Measurements from ENCODE around the gene ATXN10.

DNA sequence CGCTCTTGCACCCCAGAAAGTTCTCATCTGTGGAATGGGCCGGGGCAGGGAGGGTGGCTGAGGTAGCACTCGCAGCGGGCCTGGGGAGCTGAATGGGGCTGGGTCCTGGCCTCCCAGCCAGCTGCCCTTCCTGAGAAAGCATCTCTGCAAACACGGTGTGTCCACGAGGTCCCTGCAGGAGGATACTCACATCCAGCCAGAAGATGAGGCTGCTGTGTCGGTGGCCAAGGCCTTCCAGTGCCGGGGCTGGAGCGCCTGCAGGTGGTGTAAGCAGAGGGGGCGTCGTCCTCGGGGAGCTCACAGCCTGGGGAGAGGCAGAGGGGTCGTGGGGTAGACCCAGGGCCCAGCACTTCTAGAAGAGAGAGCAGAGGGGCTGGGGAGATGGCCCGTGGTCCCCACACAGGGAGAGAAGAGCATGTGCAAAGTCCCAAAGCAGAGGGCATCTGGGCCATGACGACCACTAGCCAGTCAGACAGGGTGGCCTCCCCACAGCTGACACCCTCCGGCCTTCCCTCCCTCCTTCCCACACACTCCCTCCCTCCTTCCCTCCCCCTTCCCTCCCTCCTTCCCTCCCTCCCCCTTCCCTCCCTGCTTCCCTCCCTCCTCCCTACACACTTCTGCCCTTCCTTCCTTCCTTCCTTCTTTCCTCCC lies 207.4 kb downstream of the ATXN10 start:
- TF ChIP-seq, protein P1, sequence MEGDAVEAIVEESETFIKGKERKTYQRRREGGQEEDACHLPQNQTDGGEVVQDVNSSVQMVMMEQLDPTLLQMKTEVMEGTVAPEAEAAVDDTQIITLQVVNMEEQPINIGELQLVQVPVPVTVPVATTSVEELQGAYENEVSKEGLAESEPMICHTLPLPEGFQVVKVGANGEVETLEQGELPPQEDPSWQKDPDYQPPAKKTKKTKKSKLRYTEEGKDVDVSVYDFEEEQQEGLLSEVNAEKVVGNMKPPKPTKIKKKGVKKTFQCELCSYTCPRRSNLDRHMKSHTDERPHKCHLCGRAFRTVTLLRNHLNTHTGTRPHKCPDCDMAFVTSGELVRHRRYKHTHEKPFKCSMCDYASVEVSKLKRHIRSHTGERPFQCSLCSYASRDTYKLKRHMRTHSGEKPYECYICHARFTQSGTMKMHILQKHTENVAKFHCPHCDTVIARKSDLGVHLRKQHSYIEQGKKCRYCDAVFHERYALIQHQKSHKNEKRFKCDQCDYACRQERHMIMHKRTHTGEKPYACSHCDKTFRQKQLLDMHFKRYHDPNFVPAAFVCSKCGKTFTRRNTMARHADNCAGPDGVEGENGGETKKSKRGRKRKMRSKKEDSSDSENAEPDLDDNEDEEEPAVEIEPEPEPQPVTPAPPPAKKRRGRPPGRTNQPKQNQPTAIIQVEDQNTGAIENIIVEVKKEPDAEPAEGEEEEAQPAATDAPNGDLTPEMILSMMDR (conservative IDR thresholded peaks at IDR 0.05 in 1 of 2, IDR thresholded peaks at IDR 0.05 in 1 of 2; ENCODE audit: low read depth in 1 of 2, low read length in 2 of 2) = no peak
- no peak for TF ChIP-seq EZH2 (IDR thresholded peaks at IDR 0.05; ENCODE audit: low read length, missing control alignments)

Data from fibroblast of lung (primary cell).